Measurements from ENCODE around the gene TMED4. TPM values are rescaled to one million over a fixed set of nuclear protein-coding genes. Genes with fewer than 3 reads are reported as not detected.

TMED4 gene
- total RNA-seq, 1 experiment from 2014 or later = 67.3 TPM

- TF ChIP-seq CTCF (IDR thresholded peaks at IDR 0.05 in 2 of 3, conservative IDR thresholded peaks at IDR 0.05 in 1 of 3; ENCODE audit: borderline replicate concordance in 1 of 3, insufficient read depth in 1 of 3, low read depth in 2 of 3, low read length in 2 of 3) = no peak
- no peak for TF ChIP-seq ZNF274 (IDR thresholded peaks at IDR 0.05; ENCODE audit: low read depth, low read length)
Observed at GRCh38 chr7:44566680-44567079, 15.4 kb downstream of the TMED4 start (continued).

- peaks cover 54 to 60% of the 10 kb centered on the region in 2 experiments for H3K36me3 ChIP-seq (ENCODE audit: control insufficient read depth in 1 of 2, insufficient read depth in 2 of 2, low read length in 2 of 2)
- intact Hi-C loops (cut with micrococcal nuclease) = loop anchor here (1.0 to 5.0 kb wide), 2 partner anchors 219 to 325 kb away; no protein-coding TSS in a partner anchor
- H3K4me2 ChIP-seq (ENCODE audit: low read length) = no peak overlapping the region
- ATAC-seq = peak; percentile 51
- RAD21 ChIA-PET (ENCODE audit: low non-redundant PET in 1 of 2, low total read pairs in 2 of 2, uncharacterized antibody in 2 of 2, unreplicated experiment in 2 of 2) = interaction anchor here (0.9 to 1.5 kb wide), 2 partner anchors 325 kb away, joined by 3 to 4 read pairs; no protein-coding TSS in a partner anchor
- POLR2A ChIA-PET = interaction anchor here (0.5 to 1.0 kb wide), 2 partner anchors 8 to 347 kb away, joined by 3 to 4 read pairs; partner anchors contain the start of gene DDX56
- no peak overlapping the region for H3K9ac ChIP-seq (ENCODE audit: low read length)
- H3K9me3 ChIP-seq (ENCODE audit: control insufficient read depth in 1 of 2, insufficient read depth in 1 of 2, low read depth in 1 of 2, low read length in 2 of 2) = no peaks in the 10 kb centered on the region
- H3K27me3 ChIP-seq (ENCODE audit: insufficient read depth, low read length) = no peaks in the 10 kb centered on the region
- no peak for DNase-seq (ENCODE audit: low read depth, low spot score)
- no peaks in the 10 kb centered on the region for H3K9me2 ChIP-seq (ENCODE audit: insufficient read depth)
- H3K79me2 ChIP-seq (ENCODE audit: insufficient read depth, low read length) = peaks cover 42% of the 10 kb centered on the region
- H2AFZ ChIP-seq (ENCODE audit: low read depth, low read length, poor library complexity, severe bottlenecking) = no peak overlapping the region
- CTCF ChIA-PET = interaction anchor here (0.7 to 3.0 kb wide), 10 partner anchors 8 to 570 kb away, joined by 3 to 21 read pairs (median 7); partner anchors contain the start of gene DDX56
- no TSS peak for BruUV-seq (replicated peaks)
- no peak overlapping the region for H3K4me3 ChIP-seq (replicated peaks in 1 of 2; ENCODE audit: low read depth in 1 of 2, low read length in 2 of 2)
- TF ChIP-seq SIN3A (IDR thresholded peaks at IDR 0.05; ENCODE audit: low read depth) (no peak), JUND (IDR thresholded peaks at IDR 0.05) (no peak), ZFX (IDR thresholded peaks at IDR 0.05) (no peak), RAD21 (IDR thresholded peaks at IDR 0.05; ENCODE audit: low read depth) (no peak), ELF1 (IDR thresholded peaks at IDR 0.05; ENCODE audit: borderline replicate concordance, low read depth) (no peak), FOSL1 (IDR thresholded peaks at IDR 0.05; ENCODE audit: low read depth) (no peak), EZH2phosphoT487 (IDR thresholded peaks at IDR 0.05; ENCODE audit: borderline replicate concordance) (no peak), ZNF274 (IDR thresholded peaks at IDR 0.05; ENCODE audit: low read depth, low read length) (no peak), YY1 (IDR thresholded peaks at IDR 0.05; ENCODE audit: extremely low read depth, insufficient replicate concordance, low read depth, low read length) (no peak), POLR2AphosphoS5 (IDR thresholded peaks at IDR 0.05; ENCODE audit: low read depth, low read length) (no peak), SP1 (IDR thresholded peaks at IDR 0.05; ENCODE audit: low read depth) (no peak), ATF3 (IDR thresholded peaks at IDR 0.05) (no peak), EGR1 (IDR thresholded peaks at IDR 0.05; ENCODE audit: low read depth) (no peak), MAX (IDR thresholded peaks at IDR 0.05) (no peak), TCF7L2 (IDR thresholded peaks at IDR 0.05; ENCODE audit: borderline replicate concordance, extremely low read depth, insufficient read depth, insufficient read length) (no peak), CBX3 (IDR thresholded peaks at IDR 0.05; ENCODE audit: low read depth) (no peak), ZBTB33 (IDR thresholded peaks at IDR 0.05; ENCODE audit: extremely low read depth, insufficient replicate concordance, low read length) (no peak), CEBPB (IDR thresholded peaks at IDR 0.05; ENCODE audit: low read depth) (no peak), POLR2A (IDR thresholded peaks at IDR 0.05; ENCODE audit: borderline replicate concordance, extremely low read depth, insufficient read depth, insufficient read length) (no peak)
- H4K20me1 ChIP-seq (ENCODE audit: insufficient read depth) = peaks cover 7% of the 10 kb centered on the region; the same call in 1 of the 2 replicates
- H3K27ac ChIP-seq (ENCODE audit: low read depth, low read length) = 0 out of 2 replicates have a peak overlapping the region, but pooled peaks have one; percentile 24
- peaks cover 11 to 26% of the 10 kb centered on the region in 2 experiments for H3K4me1 ChIP-seq (ENCODE audit: control insufficient read depth in 1 of 2, insufficient read depth in 2 of 2, low read length in 2 of 2)
Observed at GRCh38 chr7:44565795-44566559, 16.1 kb downstream of the TMED4 start.
